Measurements from ENCODE around the gene ESRP2. TPM values are rescaled to one million over a fixed set of nuclear protein-coding genes. Genes with fewer than 3 reads are reported as not detected.
A peak's percentile ranks its signal among the peaks of the same experiment; 100 is the strongest.

Gene ESRP2
- total and polyA plus RNA-seq, 2 donors (not counting 3 experiments of a cell fraction or from before 2014, with no cell fraction given), result 0.57 to 0.66 TPM

DNA sequence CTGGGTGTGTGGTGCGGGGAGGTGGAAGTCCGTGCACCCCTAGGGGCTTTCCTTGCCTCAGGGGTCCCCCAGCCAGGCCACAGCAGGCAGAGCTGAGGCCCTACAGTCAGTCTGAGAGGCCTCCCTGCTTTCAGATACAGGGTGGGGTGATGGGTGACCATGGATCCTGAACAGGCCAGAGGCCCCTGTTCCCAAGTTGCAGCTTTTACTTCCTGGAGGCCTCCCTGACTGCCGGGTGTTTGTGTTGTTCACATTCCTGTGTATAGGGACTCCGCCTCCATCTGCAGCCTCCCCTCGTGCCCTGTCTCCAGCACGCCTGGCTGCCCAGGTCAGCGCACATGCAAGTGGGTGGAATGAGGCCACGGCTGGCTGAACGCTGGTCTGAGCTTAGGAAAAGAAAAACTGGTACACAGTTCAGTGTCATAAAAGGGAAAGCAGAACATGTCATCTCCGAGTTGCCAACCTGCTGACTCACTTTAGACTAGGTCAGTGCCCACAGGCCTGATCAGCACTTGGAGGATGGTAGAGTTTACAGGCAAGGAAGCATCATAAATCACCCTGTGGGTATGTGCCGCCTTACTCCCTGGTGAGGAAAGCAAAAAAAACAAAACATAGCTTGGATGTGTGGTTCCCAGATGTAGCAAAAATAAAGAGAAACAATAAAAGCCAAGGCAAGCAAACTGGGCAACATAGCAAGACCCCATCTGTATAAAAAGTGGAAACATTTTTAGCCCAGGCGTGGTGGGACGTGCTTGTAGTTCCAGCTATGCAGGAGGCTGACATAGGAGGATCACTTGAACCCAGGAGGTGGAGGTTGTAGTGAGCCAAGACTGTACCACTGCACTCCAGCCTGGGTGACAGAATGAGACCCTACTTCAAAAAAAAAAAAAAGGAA lies 22.2 kb upstream of the ESRP2 start:
- Histone ChIP-seq H4K20me1 (replicated peaks; ENCODE audit: control insufficient read depth, extremely low read depth, insufficient read depth, low read length) (no peaks in the 10 kb centered on the region), H3K27me3 (ENCODE audit: control insufficient read depth in 2 of 2, insufficient read depth in 2 of 2, low read length in 2 of 2) (no peaks in the 10 kb centered on the region), H3K4me3 (replicated peaks in 1 of 3; ENCODE audit: insufficient read depth in 1 of 3, low read depth in 1 of 3, low read length in 3 of 3) (no peak overlapping the region), H2AFZ (ENCODE audit: low read depth, low read length) (peak overlapping the region; percentile 5), H3K4me1 (ENCODE audit: control insufficient read depth, extremely low read depth, insufficient read depth, low read length) (peaks cover 8% of the 10 kb centered on the region), H3K9me1 (replicated peaks; ENCODE audit: control insufficient read depth, extremely low read depth, insufficient read depth, low read length) (no peaks in the 10 kb centered on the region), H3K79me2 (ENCODE audit: control insufficient read depth, insufficient read depth, low read length) (no peaks in the 10 kb centered on the region), H3K9ac (replicated peaks; ENCODE audit: extremely low read depth, insufficient read depth, low read length) (no peak overlapping the region), H3K9me3 (replicated peaks; ENCODE audit: control insufficient read depth, insufficient read depth, low read length) (no peaks in the 10 kb centered on the region), H3K27ac (ENCODE audit: insufficient read depth, low read depth, low read length) (peak overlapping the region; percentile 27), H3K36me3 (ENCODE audit: control insufficient read depth in 2 of 2, extremely low read depth in 1 of 2, insufficient read depth in 2 of 2, low read length in 2 of 2) (peaks cover 0 to 26% of the 10 kb centered on the region in 2 experiments), H3K4me2 (ENCODE audit: insufficient read depth, low read length) (no peak overlapping the region)
- CTCF ChIA-PET, result interaction anchor here (0.8 to 2.4 kb wide), 8 partner anchors 9 to 252 kb away, joined by 3 to 17 read pairs (median 4); partner anchors contain the start of gene PLA2G15
- FAIRE-seq (peak; percentile 75), DNase-seq (ENCODE audit: low read depth, low spot score) (peak; percentile 63)
- no TSS peak for BruUV-seq (replicated peaks)
- dilution Hi-C loops (cut with MboI; ENCODE audit: extremely low pct_ligation_motif_present, low sequenced_read_pairs), result no loop called here
- no peak for TF ChIP-seq POLR2A (IDR thresholded peaks at IDR 0.05; ENCODE audit: low read depth, low read length)
- TF ChIP-seq MAX (IDR thresholded peaks at IDR 0.05; ENCODE audit: insufficient read depth, insufficient read length), result peak; percentile 24
- TF ChIP-seq CTCF (IDR thresholded peaks at IDR 0.05; ENCODE audit: extremely low read depth in 1 of 2, insufficient read depth in 1 of 2, low read depth in 1 of 2, low read length in 2 of 2), result no peak
- TF ChIP-seq POLR2AphosphoS5 (IDR thresholded peaks at IDR 0.05; ENCODE audit: insufficient read depth, low read depth, low read length), result no peak
- TF ChIP-seq GATA2 (IDR thresholded peaks at IDR 0.05; ENCODE audit: insufficient read depth, insufficient read length, low read depth, low read length), result no peak
- TF ChIP-seq JUN (IDR thresholded peaks at IDR 0.05; ENCODE audit: borderline replicate concordance, insufficient read depth, insufficient read length, low read depth), result no peak
- no peak for TF ChIP-seq MYC (IDR thresholded peaks at IDR 0.05; ENCODE audit: low read depth, low read length)
- POLR2A ChIA-PET, result interaction anchor here (0.9 kb wide), 1 partner anchor 32 kb away, joined by 3 read pairs; no protein-coding TSS in a partner anchor
- intact Hi-C loops (cut with micrococcal nuclease), result no loop called here
